ENCODE measurements around the gene AQP1. TPM values are rescaled to one million over a fixed set of nuclear protein-coding genes. Genes with fewer than 3 reads are reported as not detected.

Gene AQP1
- total RNA-seq, 4 donors from 2014 or later = 74.8 to 310 (median 175) TPM

DNA sequence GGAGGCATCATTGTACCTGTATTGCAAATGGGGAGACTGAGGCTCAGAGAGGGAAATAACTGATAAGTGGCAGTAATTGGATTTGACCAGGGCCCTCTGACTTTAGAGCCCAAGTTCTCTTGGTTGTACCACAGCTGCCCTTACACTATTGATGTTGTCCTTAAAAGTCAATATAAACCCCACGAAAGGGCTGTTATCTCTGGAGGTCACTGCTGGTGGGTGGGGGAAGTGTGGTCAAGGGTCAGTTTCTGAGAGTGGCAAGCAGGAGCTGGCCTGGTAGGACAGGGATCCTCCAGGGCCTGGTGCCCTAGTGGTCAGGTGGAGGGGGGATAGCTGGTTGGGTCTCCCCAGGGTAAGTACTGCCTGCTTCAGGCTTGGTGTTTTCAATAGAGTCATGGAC, 44.2 kb upstream of the AQP1 start:
- TF ChIP-seq, protein P1, sequence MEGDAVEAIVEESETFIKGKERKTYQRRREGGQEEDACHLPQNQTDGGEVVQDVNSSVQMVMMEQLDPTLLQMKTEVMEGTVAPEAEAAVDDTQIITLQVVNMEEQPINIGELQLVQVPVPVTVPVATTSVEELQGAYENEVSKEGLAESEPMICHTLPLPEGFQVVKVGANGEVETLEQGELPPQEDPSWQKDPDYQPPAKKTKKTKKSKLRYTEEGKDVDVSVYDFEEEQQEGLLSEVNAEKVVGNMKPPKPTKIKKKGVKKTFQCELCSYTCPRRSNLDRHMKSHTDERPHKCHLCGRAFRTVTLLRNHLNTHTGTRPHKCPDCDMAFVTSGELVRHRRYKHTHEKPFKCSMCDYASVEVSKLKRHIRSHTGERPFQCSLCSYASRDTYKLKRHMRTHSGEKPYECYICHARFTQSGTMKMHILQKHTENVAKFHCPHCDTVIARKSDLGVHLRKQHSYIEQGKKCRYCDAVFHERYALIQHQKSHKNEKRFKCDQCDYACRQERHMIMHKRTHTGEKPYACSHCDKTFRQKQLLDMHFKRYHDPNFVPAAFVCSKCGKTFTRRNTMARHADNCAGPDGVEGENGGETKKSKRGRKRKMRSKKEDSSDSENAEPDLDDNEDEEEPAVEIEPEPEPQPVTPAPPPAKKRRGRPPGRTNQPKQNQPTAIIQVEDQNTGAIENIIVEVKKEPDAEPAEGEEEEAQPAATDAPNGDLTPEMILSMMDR (IDR thresholded peaks at IDR 0.05; ENCODE audit: low read depth) = no peak

DNA sequence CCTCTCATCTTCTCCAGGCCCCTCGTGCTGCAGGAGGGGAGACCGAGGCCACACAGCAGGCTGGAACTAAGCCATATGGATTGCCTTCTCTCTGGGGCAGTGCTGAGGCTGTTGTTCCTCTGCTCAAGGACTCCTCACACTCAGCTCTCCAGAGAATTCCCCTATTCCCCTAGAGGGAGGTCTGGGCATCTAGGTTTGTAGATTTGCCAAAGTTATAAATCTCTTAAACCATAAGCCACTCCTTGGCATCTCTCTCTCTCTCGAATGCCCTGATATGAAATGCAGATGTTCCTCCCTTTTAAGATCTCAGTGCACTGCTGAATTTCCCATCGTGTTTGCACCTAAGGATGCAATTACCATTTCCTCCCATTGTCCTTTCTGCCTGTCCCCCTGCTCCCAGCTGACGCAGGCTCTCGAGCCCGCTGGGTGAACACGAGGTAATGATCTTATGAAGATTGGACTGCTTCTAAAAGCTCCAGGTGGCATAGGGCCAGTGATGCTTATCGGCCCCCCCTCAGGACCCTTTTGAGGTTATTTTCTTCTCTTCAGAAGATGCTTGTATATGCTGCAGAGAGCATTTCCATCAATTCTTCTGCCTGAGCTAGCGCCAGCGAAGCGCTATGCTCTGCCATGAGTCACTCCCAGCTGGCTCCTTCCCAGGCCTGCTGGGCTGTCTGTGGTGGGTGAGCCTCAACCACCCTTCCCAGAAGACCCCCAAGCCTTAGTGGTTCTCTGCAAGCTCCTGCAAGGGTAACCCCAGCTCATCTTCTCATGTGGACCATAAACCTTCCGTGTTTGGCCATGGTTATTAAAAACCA, 41.6 kb upstream of the AQP1 start:
- TF ChIP-seq, protein P1 (IDR thresholded peaks at IDR 0.05; ENCODE audit: low read depth) = no peak

DNA sequence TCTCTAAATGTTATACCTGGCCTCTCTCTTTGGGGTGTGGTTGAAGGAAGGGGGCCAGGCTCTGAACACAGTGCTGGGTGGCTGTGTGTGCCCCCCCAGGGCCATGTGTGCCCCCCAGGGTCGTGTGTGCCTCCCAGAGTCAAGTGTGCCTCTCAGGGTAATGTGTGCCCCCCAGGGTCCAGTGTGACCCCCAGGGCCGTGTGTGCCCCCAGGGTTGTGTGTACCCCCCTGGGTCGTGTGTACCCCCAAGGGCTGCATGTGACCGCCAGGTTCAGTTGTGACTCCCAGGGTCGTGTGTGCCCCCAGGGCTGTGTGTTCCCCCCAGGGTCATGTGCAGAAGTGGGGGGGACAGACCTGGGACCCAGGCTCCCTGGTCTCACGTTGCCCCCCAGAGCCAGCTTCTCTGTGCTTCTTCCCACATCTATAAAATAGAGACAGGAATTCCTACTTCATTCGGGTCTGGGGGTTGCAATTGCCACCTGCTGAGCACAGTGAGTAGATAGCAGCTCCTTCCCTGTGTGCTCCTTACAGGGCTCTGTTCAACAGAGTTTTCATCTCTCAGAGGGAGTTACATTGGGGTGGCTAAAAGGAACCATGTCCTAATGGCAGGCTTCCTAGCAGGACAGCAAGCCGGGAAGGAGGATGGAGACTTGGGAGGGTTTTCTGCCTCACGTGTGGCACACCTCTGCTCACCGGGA, 40.7 kb upstream of the AQP1 start:
- TF ChIP-seq, protein P1 (IDR thresholded peaks at IDR 0.05; ENCODE audit: low read depth) = no peak

DNA sequence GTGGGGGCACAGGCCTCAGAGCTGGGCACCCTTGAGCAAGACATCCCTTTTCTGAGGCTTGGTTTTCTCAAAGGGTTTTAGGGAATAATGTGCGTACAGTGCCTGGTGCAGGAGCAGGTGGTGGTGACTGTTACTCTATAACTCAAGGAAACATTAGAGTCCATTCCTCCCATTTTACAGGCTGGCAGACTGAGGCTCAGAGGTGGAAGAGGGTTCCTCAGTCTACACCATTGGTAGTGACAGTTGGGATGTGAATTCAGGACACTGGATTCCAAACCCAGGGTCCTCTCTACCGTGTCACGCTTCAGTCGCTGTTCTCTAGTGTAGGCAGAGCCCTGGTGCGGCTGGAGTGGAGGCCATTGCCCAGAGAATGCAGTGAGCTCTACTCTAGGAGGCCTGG, 40.0 kb upstream of the AQP1 start:
- TF ChIP-seq, protein P1 (IDR thresholded peaks at IDR 0.05; ENCODE audit: low read depth) = no peak

DNA sequence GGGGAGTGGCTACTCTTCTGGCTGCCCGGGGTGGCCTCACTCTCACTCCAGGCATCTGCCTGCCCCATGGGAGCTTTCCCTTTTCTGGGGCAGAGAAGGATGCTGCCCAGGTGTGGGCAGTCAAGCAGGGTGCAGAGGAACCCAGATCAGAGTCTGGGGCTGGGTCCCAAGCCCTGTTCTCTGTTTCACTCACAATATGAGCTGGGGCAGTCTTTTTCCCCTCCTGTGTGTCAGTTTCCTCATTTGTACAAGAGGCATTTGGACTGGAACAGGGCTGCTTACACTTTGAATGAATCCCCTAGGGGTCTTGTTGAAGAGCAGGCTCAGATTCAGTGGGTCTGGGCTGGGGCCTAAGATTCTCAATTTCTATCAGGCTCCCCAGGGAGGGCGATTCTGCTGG, 38.4 kb upstream of the AQP1 start:
- TF ChIP-seq, protein P1 (IDR thresholded peaks at IDR 0.05; ENCODE audit: low read depth) = no peak

DNA sequence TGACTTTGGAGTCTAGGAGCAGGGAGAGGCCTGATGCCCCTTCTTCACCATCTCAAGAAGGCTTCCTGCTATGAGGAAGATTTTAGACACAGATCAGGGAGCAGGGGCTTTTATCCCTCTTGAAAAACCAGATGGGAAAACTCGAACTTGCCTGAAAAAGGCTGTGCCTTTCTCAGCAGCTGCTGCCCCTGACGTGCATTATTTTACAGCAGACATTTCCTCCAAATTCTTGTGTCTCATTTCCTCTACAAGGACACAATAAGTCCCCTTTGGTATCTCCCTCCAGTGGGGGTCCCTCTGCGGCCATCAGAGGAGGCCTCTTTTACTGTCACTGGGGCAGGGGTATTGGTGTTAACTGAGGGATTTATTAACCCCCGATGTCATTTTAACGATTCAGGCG, 38.0 kb upstream of the AQP1 start:
- TF ChIP-seq, protein P1 (IDR thresholded peaks at IDR 0.05; ENCODE audit: low read depth) = no peak

DNA sequence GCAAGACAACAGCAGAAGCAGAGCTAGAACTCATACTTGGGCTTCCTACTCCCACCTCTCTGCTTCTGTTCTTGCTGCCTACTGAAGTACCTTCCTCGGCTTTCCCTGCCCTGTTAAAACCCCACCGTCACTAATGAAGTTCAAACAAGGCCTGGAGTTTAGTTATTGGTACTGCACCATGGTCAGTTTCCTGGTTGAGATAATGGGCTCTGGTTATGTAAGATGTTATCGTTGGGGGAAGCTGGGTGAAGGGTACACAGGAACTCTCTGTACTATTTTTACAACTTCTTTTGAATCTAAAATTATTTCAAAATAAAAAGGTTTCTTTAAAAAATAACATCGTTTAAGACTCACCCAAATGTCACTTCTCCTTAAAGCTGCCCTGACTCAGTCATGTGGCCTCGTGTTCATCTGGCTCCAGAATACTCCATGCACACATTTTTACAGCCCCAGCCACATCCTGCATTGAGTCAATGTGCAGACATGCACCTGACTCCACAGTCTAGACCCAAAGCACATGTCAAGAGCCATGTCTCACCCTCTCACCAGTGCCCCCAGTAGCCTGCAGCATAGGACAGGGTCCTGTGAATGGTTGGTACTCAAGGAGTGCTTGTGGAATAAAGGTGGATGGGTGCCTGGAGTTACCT, 36.9 kb upstream of the AQP1 start:
- TF ChIP-seq, protein P1 (IDR thresholded peaks at IDR 0.05; ENCODE audit: low read depth) = no peak

All from subcutaneous adipose tissue (tissue), 4 donors.